ENCODE results near the gene RASGEF1C.
"Not testable (repeated sequence)": the region's sequence is repeated elsewhere in the genome, so short reads cannot be mapped to it uniquely, and the experiment has no call there.

RASGEF1C gene

DNA sequence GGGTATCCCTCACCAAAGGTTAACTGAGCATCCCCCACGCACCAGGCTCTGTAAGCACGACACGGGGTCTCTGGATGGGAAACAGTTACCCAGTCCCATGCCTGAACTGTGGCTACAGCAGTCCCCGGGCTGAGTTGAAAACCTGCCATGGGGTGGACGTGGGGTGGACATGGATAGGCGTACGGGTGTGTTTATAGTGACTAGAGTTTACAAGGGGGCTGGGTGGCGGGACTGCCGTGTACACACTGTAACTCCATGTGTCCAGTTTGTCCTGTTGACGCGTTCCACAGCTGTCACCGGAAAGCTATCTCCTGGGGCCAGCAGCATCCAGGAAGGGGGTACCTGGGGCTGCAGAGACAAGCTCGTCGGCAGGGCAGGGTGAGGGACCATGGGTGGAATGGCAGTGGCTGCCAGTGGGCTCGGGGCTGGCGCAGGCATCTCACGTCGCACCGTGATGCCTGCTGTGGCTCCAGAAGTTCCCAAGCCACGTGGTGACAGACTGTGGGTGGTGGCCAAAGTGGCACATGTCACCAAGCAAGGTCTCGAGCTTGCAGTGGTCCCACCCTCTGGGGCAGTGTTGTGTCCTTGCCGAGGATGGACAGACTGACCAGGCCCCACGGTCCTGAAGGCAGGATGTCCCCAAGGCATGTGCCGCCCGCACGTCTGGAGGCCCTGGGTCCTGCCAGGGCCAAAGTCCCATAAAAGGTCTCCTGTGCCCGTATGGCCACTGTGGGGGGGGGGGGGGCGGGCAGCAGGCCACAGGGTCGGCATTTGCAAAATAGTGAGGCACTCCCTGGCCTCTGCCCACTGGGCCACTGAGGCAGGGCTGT lies 108.2 kb downstream of the RASGEF1C start:
- DNase-seq (ENCODE audit: low read depth, low spot score) = no peak

DNA sequence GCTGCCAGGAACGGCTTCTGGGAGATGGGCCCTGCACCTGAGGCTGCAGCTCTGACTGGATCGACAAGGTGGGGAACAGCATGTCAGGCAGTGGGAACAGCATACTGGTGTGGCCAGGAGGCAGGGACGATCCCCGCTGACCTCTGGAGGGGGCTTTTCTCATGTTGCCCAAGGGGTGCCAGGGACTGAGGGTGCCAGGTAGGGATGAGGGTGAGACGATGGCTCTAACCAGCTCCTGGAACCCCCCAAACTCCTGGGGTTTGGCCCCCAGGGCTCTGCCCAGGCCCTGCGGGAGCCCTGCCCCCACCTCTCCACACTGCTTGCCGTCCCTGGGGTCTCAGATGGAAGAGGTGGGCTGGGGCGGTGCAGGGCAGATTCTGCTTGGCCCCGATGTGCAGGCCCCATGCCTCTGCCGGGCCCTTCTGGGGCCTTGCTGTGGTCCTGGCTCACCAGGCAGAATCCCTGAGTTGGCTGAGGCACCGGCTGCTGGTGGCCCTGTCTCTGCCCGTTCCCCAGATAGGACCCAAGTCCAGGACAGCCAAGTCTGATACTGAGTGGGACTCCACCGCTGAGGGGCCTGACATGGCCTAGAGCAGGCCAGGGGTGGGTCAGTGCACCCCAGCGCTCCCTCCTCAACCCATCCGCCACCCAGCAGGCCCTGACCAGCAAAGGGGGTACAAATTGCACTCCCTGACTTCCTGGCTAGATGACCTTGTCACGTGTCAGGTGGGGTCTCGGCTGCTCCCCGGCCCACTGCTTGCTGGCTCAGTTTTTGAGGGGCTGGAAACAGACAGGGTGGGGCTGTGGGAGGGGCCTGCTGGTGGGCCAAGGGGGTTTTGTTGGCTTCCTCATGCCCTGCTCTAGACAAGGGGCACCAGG lies 109.0 kb downstream of the RASGEF1C start:
- DNase-seq (ENCODE audit: low read depth, low spot score) = no peak

DNA sequence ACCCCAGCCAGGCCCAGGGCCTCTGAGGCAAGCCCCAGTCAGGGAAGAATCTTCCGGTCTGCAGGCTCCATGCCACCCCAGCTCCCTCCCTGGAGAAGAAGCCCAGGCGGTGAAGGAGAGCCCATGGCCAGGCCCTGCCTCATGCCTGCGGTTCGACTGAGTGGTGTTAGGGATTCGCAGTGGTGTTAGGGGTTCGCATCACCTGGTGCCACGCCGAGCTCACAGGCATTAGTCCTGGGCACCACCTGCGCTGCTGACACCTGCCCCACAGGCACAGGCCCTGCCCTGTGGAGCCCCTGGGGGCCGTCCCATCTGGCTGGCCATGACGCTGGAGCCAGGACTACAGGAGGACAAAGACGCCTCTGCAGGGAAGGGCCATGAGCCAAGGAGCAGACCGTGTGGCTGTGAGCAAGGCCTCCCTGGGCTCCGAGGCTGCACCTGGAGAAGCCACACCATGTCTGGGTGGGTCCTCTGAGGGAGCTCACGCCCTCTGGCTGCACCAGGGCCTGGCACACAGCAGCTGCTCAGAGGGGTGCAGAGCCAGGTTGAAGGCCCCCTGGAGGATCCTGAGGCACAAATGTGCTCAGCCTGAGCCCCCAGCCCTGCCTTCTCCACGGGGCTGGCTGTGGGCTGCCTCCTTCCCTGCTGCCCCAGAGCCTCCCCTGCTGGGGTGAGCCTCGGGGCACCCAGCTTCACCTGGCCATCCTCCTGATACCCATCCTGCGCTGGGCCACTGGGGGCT lies 109.8 kb downstream of the RASGEF1C start:
- DNase-seq (ENCODE audit: low read depth, low spot score) = no peak

DNA sequence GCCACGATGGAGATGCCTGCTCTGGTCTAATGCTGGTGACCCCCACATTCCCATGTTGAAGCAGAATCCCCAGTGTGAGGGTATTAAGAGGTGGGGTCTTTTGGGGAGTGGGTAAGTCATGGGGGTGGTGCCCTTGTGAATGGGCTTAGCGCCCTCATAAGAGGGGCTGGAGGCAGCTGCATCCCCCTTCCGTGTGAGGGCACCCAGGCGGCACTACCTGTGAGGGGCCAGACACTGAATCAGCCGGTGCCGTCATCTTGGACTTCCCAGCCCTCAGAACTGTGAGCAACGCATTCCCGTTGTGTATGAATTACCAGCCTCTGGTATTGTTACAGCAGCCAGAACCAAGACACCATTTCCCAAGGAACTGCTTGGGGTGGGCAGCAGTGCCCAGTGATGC lies 110.5 kb downstream of the RASGEF1C start:
- DNase-seq (ENCODE audit: low read depth, low spot score) = no peak

DNA sequence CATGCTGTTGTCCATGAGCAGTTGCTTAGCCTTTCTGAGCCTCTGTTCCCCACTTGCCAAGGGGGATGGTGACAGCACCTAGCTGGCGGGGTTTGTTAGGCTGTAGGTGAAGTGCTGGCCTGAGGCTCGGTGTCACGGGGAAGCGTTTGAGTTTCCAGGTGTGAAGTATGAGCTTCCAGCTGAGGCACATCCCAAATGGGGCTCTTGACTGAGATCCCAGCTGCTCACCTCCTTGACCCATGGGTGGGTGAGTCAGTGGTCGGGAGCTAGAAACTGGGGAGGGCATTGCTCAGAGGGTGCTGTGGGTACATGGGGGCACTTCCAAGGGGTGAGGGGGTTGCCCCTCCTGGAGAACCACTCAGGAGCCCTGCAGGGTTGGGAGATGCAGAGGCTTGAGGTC lies 111.1 kb downstream of the RASGEF1C start:
- no peak for DNase-seq (ENCODE audit: low read depth, low spot score)

DNA sequence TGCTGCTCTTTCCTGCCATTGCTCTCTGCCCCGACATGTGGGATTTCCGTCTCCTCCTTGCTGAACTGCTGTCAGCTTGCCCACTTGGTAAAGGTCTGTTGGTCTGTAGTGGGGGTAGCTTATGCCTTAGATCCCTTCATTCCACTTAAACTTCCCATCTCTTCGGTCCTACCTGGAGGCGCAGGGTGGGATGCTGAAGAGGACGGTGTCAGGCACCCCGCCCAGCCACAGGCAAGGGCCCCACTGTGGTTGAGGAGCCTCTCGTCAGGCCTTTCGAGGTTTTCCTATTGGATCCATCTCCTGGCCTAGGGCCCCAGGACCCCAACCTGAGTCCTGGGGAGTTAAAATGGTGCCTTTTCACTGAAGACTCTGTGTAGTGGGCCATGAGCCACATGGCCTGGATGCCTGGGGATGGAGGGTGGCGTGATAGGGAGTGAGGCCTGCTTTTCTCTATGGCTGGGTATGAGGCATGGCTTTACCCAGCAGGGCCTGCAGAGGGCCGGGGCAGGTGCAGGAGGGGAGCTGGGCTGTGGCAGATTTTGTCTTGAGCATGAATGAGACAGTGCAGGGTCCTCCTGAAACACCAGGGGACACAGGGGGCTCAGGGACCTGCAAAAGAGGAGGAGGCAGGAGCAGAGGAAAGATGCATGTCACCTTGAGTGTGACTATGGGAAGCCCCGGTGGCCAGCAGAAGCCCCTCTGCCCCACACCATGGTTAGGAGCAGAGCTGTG lies 111.7 kb downstream of the RASGEF1C start:
- no peak for DNase-seq (ENCODE audit: low read depth, low spot score)

DNA sequence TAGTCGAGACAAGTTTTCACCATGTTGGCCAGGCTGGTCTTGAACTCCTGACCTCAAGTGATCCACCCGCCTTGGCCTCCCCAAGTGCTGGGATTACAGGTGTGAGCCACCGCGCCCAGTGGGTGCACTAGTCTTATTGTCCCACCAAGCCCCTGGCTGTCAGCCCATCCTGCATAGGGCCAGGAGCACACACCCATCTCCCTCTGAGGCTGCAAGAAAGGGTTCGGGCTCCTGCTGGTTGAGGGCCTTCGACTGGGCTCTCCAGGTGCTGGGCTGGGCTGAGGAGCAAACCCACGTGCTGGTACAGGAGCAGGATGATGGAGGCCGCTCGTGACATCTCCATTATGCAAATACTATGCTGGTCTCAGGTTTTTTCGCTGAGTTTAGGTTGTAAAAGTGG lies 112.4 kb downstream of the RASGEF1C start:
- DNase-seq (ENCODE audit: low read depth, low spot score) = no peak

DNA sequence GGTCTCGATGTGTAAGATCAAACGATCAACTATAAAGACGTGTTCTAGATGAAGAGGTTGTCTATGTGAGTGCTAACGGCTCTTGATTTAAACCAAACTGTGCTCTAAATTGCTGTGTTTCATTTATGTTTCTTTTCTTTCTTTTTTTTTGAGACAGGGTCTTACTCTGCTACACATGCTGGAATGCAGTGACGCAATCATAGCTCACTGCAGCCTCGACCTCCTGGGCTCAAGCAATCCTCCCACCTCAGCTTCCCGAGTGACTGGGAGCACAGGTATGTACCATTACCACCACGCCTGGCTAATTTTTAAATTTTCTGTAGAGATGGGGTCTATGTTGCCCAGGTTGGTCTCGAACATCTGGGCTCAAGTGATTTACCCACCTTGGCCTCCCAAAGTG lies 113.5 kb downstream of the RASGEF1C start:
- DNase-seq (ENCODE audit: low read depth, low spot score) = no peak

DNA sequence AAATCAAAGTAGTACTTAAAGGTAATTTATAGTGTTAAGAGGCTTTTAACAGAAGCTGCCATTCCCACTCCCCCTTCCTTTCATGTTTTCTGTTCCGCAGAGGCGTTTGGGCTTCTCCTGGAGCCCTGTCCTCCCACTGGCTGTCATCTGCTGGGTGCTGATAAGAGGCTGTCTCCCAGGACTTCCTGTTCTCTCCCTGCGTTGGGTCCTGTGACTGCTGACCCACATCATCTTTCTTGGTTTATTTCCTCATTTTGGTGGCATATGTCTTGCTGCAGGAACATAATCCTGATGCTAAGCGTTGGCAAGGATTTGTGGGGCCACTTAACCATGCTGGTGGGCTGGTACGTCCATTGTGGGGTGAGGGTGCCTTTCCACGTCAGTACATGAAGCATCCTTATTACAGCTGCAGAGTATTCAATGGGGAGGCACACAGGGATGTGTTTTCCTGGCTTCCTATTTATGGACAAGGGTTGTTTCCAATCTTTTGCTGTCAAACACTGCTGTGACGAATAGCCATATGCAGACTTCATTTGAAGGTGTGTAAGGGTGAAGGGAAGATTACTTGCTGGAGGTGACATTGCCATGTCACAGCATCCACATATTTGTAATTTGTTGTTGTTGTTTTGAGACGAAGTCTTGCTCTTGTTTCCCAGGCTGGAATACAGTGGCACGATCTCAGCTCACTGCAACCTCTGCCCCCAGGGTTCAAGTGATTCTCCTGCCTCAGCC lies 115.2 kb downstream of the RASGEF1C start:
- no peak for DNase-seq (ENCODE audit: low read depth, low spot score)

DNA sequence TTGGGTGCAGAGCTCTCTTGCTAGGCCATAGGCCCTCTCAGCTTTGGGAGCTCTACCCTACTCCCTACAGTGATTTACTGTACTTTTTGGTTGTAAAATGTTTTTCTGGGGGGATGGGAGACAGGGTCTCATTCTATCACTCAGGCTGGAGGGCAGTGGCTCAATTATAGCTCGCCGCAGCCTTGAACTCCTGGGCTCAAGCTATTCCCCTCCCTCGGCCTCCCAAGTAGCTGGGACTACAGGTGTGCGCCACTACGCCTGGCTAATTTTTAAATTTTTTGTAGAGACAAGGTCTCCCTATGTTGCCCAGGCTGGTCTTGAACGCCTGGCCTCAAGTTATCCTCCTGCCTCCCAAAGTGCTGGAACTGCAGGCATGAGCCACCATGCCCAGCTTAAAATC lies 115.8 kb downstream of the RASGEF1C start:
- no peak for DNase-seq (ENCODE audit: low read depth, low spot score)

DNA sequence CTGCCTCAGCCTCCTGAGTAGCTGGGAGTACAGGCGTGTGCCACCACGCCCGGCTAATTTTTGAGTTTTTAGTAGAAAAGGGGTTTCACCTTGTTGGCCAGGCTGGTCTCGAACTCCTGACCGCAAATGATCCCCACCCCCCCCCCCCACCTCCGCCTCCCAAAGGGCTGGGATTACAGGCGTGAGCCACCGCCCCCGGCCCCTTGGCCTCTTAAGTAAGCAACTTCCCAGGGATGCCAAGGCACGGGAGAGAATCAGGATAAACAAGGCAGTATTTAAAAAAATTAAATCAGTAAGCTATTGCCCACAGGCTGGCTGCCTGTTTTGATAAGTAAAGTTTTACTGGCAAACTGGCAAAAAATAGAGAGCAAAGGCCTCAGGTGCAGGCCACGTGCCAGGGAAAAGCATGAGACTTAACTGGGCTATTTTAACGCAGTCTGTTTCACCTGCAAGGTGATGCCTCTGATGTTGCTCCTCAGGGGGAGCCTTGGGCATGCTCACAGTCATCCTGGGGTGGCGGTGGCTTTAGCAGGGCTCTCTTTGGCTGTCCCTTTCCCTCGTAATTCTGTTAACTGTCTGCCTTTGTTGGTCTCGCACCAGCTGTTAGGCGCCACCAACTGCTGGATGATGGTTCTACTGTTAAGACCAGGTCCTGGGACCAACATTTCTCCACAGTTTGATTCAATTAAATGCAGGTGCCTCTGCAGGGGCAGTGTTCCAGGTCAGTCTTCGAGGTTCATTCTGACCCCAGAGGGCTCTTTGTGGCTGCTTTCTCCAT lies 118.1 kb downstream of the RASGEF1C start:
- peak; percentile 49 for DNase-seq (ENCODE audit: low read depth, low spot score)

DNA sequence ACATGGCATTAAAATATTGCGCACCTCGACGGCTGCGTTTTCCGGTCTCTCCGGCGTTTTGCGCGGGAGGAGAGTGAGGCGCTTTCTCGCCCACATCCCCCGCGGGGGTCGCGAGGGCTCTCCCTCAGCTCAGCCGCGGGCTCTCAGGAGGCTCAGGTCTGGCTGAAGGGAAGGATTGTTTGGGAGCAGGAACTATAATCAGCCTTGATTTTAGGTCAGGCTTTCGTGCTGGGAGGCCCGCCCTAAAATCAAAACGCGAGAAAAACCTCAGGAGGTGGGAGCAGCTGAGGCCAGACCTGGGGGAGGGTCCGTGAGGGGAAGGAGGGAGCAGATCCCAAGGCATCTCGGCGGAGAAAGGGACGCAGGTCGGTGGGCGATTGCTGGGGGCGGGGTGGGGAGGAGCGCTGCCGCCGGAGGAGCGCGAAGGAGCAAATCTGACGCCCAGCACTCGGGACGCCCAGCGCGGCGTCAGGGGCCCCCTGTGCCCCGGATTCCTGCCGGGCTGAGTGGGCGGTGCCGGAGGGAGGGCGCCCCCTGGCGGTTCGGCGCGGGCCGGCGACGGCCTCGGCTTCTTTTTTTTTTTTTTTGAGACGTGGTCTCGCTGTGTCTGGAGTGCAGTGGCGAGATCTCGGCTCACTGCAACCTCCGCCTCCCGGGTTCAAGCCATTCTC lies 118.8 kb downstream of the RASGEF1C start:
- DNase-seq (ENCODE audit: low read depth, low spot score) = peak; percentile 92

DNA sequence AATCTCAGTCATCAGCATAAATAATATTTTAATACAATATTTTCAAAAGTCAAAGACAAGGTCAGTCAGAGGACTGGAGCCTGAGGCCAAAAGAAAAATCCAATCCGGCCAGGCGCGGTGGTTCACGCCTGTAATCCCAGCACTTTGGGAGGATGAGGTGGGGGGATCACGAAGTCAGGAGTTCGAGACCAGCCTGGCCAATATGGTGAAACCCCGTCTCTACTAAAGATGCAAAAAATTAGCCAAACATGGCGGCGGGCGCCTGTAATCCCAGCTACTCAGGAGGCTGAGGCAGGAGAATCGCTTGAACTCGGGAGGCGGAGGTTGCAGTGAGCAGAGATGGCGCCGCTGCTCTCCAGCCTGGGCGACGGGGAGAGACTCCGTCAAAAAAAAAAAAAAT lies 119.4 kb downstream of the RASGEF1C start:
- not testable (repeated sequence) for DNase-seq (ENCODE audit: low read depth, low spot score)

DNA sequence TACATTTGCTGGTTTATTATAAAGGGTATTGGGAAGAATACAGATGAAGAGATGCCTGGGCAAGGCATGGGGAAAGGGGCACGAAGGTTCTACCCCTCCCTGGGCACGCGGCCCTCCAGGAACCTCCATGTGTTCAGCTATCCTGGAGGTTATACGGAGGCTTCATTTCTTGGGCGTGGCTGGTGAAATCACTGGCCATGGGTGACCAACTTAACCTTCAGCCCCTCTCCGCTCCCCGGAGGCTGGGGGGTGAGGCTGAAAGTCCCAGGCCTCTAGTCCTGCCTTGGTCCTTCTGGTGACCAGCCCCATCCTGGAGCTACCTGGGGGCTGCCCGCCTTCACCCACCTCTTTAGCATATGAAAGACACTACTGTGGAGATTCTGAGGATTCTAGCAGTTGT lies 120.5 kb downstream of the RASGEF1C start:
- no peak for DNase-seq (ENCODE audit: low read depth, low spot score)

DNA sequence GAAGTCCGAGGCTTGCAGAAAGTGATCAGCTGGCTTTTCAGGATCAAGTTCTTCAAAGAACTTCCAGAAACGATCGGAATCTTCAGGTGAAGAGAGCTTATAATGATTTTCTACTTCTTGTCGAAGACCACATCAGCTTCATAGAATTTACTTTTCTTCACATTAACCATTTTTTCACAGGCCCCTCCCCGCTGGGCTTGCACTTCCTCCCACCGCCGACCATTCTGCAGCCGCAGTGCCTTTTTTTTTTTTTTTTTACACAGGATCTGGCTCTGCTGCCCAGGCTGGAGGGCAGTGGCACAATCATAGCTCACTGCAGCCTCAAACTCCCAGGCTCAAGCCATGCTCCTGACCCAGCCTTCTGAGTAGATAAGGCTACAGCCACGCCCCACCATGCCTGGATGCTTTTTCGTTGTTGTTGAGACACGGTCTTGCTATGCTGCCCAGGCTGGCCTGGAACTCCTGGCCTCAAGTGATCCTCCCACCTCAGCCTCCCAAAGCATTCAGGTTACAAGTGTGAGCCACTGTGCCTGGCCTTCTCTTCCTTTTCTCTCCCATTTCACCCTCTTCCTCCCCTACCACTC lies 122.1 kb downstream of the RASGEF1C start:
- DNase-seq (ENCODE audit: low read depth, low spot score) = no peak

DNA sequence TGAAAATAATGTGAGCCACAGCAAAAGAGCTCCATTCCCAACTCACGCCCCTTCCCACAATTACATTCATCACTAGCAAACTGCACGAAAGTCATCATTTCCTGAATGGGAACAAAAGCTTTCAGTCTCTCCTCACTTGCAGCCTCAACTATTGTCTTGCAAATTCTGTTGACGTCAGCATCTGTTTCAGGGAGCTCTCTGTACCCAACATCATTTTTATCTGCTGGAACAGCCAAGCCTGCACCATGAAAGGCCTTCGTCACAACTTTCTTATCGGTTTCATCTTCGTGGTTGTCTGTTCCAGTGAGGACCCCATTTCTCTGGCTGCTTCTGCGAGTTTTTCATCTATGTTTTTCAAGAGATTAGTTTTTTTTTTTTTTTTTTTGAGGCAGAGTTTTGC lies 123.2 kb downstream of the RASGEF1C start:
- DNase-seq (ENCODE audit: low read depth, low spot score) = peak; percentile 60

DNA sequence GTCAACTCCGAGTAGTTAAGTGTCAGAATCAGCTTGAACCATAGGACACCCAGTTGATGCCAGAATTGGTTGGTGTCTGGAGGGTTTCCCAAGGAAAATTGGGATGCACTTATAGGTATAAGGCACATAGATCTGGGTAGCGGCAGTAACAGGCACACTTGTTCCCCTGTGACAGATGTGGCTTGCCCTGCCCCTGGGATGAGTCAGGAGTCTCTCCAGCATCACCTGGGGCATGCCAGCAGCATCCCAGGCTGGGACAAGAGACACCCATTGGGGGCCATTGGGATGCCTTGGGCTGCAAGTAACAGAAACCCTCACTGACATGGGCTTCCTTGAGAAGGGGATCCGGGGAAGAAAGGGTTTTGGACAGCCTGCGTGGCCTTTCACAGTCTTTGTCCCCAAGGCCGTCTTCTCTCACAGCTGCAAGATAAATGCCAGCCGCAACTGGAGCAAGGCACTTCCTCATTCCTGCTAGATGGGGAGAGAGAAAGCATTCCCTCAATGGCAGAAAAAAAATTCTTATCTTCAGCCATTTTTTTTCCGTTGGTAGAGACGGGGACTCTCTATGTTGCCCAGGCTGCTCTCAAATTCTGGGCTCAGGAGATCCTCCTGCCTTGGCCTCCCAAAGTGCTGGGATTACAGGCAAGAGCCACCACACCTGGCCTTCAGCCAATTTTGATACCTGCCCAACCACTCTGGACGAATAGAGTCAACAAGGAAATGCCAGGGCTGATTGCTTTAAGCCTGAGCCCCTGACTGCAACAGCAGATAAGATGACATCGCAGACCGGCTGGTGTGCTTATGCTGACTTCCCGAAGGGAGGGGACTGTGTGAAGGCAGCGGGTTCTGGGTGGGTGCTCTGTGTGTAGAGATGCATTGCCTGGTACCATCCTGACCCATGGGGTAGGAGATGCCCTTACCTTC lies 124.1 kb downstream of the RASGEF1C start:
- no peak for DNase-seq (ENCODE audit: low read depth, low spot score)

DNA sequence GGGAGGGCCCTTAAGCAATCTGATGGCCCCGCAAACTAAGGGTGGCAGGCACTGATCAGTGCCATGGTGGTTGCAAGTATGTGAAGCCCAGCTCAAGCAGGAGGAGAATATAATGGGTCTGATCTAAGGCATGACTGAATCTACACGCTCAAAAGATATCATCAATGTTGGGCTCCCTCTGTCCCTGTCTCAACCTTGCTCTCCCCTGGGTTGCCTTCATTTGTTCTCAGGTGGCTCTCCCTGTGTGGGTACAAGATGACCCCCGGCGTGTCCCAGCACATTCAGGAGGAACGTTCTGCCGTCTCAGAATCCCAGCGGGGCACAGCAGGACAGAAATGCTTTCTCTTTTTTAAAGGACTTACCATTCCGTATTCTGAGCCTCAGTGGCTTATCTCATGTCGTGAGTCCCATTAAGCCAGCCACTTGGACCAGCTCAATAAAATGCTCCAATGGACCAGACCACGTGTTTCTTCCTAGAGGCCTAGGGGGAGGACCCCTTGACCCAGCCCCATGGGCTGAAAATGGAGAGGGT lies 125.4 kb downstream of the RASGEF1C start:
- no peak for DNase-seq (ENCODE audit: low read depth, low spot score)

All from astrocyte of the hippocampus (primary cell).